Prostate gland (tissue), 2 donors: Measurements from ENCODE around the gene DNAJC3.

Experiments
- CTCF ChIP-seq, 4 experiments: fragments of 200-600 bp in 2 of 4; fragments of 450-650 bp in 2 of 4; sonication (generic) in 2 of 4; IDR thresholded peaks; 1 replicate in 3 of 4; 2 replicates in 1 of 4; pipeline ENCODE4 v1.5.1; 2016 to 2019; ENCODE audit warnings: antibody characterized with exemption in 4 of 4, mild to moderate bottlenecking in 2 of 4, moderate library complexity in 2 of 4
- POLR2AphosphoS5 ChIP-seq: sonication (generic); formaldehyde crosslinking; IDR thresholded peaks from one replicate; pipeline ENCODE4 v1.6.1; 2017; ENCODE audit warnings: antibody characterized with exemption

GRCh38 chr13:95642999-95643398 lies 33.9 kb upstream of the DNAJC3 start:
- TF ChIP-seq CTCF (IDR thresholded peaks at IDR 0.05) (no peak), POLR2AphosphoS5 (no peak)
